ENCODE measurements around the gene GXYLT1. TPM values are rescaled to one million over a fixed set of nuclear protein-coding genes. Genes with fewer than 3 reads are reported as not detected.

The GXYLT1 gene
- total RNA-seq, 1 experiment from 2014 or later, result 9.0 TPM

- Histone ChIP-seq H4K20me1 (ENCODE audit: insufficient read depth) (no peaks in the 10 kb centered on the region), H3K4me2 (ENCODE audit: low read length) (no peak overlapping the region), H3K27me3 (ENCODE audit: insufficient read depth, low read length) (no peaks in the 10 kb centered on the region), H3K27ac (ENCODE audit: low read depth, low read length) (no peak overlapping the region), H3K9me3 (ENCODE audit: control insufficient read depth in 1 of 2, insufficient read depth in 1 of 2, low read depth in 1 of 2, low read length in 2 of 2) (no peaks in the 10 kb centered on the region), H3K36me3 (ENCODE audit: control insufficient read depth in 1 of 2, insufficient read depth in 2 of 2, low read length in 2 of 2) (no peaks in the 10 kb centered on the region), H3K9ac (ENCODE audit: low read length) (no peak overlapping the region), H3K9me2 (ENCODE audit: insufficient read depth) (no peaks in the 10 kb centered on the region), H3K4me3 (replicated peaks in 1 of 2; ENCODE audit: low read depth in 1 of 2, low read length in 2 of 2) (no peak overlapping the region), H3K4me1 (ENCODE audit: control insufficient read depth in 1 of 2, insufficient read depth in 2 of 2, low read length in 2 of 2) (no peaks in the 10 kb centered on the region), H3K79me2 (ENCODE audit: insufficient read depth, low read length) (no peaks in the 10 kb centered on the region), H2AFZ (ENCODE audit: low read depth, low read length, poor library complexity, severe bottlenecking) (no peak overlapping the region)
- CTCF ChIA-PET, result no interaction called here
- intact Hi-C loops (cut with micrococcal nuclease), result no loop called here
- no TSS peak for BruUV-seq (replicated peaks)
- RAD21 ChIA-PET (ENCODE audit: low non-redundant PET in 1 of 2, low total read pairs in 2 of 2, uncharacterized antibody in 2 of 2, unreplicated experiment in 2 of 2), result no interaction called here
- TF ChIP-seq EGR1 (IDR thresholded peaks at IDR 0.05; ENCODE audit: low read depth) (no peak), FOSL1 (IDR thresholded peaks at IDR 0.05; ENCODE audit: low read depth) (no peak), ATF3 (IDR thresholded peaks at IDR 0.05) (no peak), ELF1 (IDR thresholded peaks at IDR 0.05; ENCODE audit: borderline replicate concordance, low read depth) (no peak), EZH2 (IDR thresholded peaks at IDR 0.05) (no peak), SP1 (IDR thresholded peaks at IDR 0.05; ENCODE audit: low read depth) (no peak)
- ATAC-seq (no peak), DNase-seq (ENCODE audit: low read depth, low spot score) (no peak)
- POLR2A ChIA-PET, result no interaction called here
These were observed 42.1 kb upstream of the GXYLT1 start for GRCh38 chr12:42186793-42187192.

- no peak for TF ChIP-seq POLR2A (IDR thresholded peaks at IDR 0.05; ENCODE audit: borderline replicate concordance, extremely low read depth, insufficient read depth, insufficient read length)
- no peak for TF ChIP-seq YY1 (IDR thresholded peaks at IDR 0.05; ENCODE audit: extremely low read depth, insufficient replicate concordance, low read depth, low read length)
- TF ChIP-seq ZFX (IDR thresholded peaks at IDR 0.05), result no peak
- TF ChIP-seq ZBTB33 (IDR thresholded peaks at IDR 0.05; ENCODE audit: extremely low read depth, insufficient replicate concordance, low read length), result no peak
- no peak for TF ChIP-seq REST (IDR thresholded peaks at IDR 0.05; ENCODE audit: low read depth)
- TF ChIP-seq EZH2phosphoT487 (IDR thresholded peaks at IDR 0.05; ENCODE audit: borderline replicate concordance), result no peak
- no peak for TF ChIP-seq POLR2AphosphoS5 (IDR thresholded peaks at IDR 0.05; ENCODE audit: low read depth, low read length)
- no peak overlapping the region for H3K9ac ChIP-seq (ENCODE audit: low read length)
- no peaks in the 10 kb centered on the region for H4K20me1 ChIP-seq (ENCODE audit: insufficient read depth)
- BruUV-seq (replicated peaks), result no TSS peak
- ChIA-PET RAD21 (ENCODE audit: low non-redundant PET in 1 of 2, low total read pairs in 2 of 2, uncharacterized antibody in 2 of 2, unreplicated experiment in 2 of 2) (no interaction called here), CTCF (no interaction called here), POLR2A (no interaction called here)
- H3K4me1 ChIP-seq (ENCODE audit: control insufficient read depth in 1 of 2, insufficient read depth in 2 of 2, low read length in 2 of 2), result no peaks in the 10 kb centered on the region
- H3K79me2 ChIP-seq (ENCODE audit: insufficient read depth, low read length), result no peaks in the 10 kb centered on the region
- no peaks in the 10 kb centered on the region for H3K27me3 ChIP-seq (ENCODE audit: insufficient read depth, low read length)
- no peak overlapping the region for H3K4me2 ChIP-seq (ENCODE audit: low read length)
- H2AFZ ChIP-seq (ENCODE audit: low read depth, low read length, poor library complexity, severe bottlenecking), result no peak overlapping the region
- ATAC-seq, result no peak
- H3K9me2 ChIP-seq (ENCODE audit: insufficient read depth), result no peaks in the 10 kb centered on the region
- no peaks in the 10 kb centered on the region for H3K36me3 ChIP-seq (ENCODE audit: control insufficient read depth in 1 of 2, insufficient read depth in 2 of 2, low read length in 2 of 2)
- no peak overlapping the region for H3K27ac ChIP-seq (ENCODE audit: low read depth, low read length)
- intact Hi-C loops (cut with micrococcal nuclease), result no loop called here
- no peak overlapping the region for H3K4me3 ChIP-seq (replicated peaks in 1 of 2; ENCODE audit: low read depth in 1 of 2, low read length in 2 of 2)
- H3K9me3 ChIP-seq (ENCODE audit: control insufficient read depth in 1 of 2, insufficient read depth in 1 of 2, low read depth in 1 of 2, low read length in 2 of 2), result no peaks in the 10 kb centered on the region
- no peak for DNase-seq (ENCODE audit: low read depth, low spot score)
These were observed 37.7 kb upstream of the GXYLT1 start for GRCh38 chr12:42182394-42182793.

Data from HCT116 (cell line).